Naive thymus-derived CD8-positive, alpha-beta T cell (primary cell): ENCODE data around the gene HOXA10. TPM values are rescaled to one million over a fixed set of nuclear protein-coding genes. Genes with fewer than 3 reads are reported as not detected.

ENCODE experiments used
- ATAC-seq, 2 donors: fragments of 150-1000 bp; cut with Tn5 transposase in 1 of 2; sonication (Bioruptor Pico), chemical (Tn5 transposase) in 1 of 2; 1 replicate in 1 of 2; 2 replicates in 1 of 2; pipeline ENCODE4 v1.10.0; 2021; ENCODE audit warnings: mild to moderate bottlenecking in 2 of 2, moderate library complexity in 2 of 2
- POLR2A ChIA-PET: fragments of 350-600 bp; sonication (Branson Sonifier 250); formaldehyde crosslinking; loops from one replicate; lab custom pipeline; 2021; ENCODE audit warnings: antibody characterized with exemption; lab: Charles Lee
- DNase-seq, 10 donors: peaks; one replicate each; pipeline versions ENCODE4 v3.0.0 to v3.0.0-alpha.2; 2020 to 2022
- H3K27ac Mint-ChIP-seq, 10 donors: one replicate each; pipeline ENCODE4 v1.8.0; 2020 to 2022; ENCODE audit warnings: mild to moderate bottlenecking in 10 of 10, mixed read lengths in 10 of 10, moderate library complexity in 4 of 10, inconsistent platforms in 1 of 10
- H3K27me3 Mint-ChIP-seq, 5 donors: one replicate each; pipeline ENCODE4 v1.8.0; 2021 to 2022; ENCODE audit warnings: mixed read lengths in 5 of 5
- H3K36me3 Mint-ChIP-seq, 3 donors: one replicate each; pipeline ENCODE4 v1.8.0; 2020 to 2022; ENCODE audit warnings: mixed read lengths in 3 of 3, mild to moderate bottlenecking in 2 of 3, inconsistent platforms in 1 of 3
- H3K4me1 Mint-ChIP-seq, 4 donors: one replicate each; pipeline ENCODE4 v1.8.0; 2021 to 2022; ENCODE audit warnings: mixed read lengths in 4 of 4
- H3K4me3 Mint-ChIP-seq, 10 donors: one replicate each; pipeline ENCODE4 v1.8.0; 2020 to 2022; ENCODE audit warnings: mild to moderate bottlenecking in 10 of 10, mixed read lengths in 10 of 10, moderate library complexity in 6 of 10, inconsistent platforms in 1 of 10
- H3K9me3 Mint-ChIP-seq, 9 donors: one replicate each; pipeline ENCODE4 v1.8.0; 2020 to 2022; ENCODE audit warnings: mixed read lengths in 9 of 9, mild to moderate bottlenecking in 3 of 9, inconsistent platforms in 1 of 9, moderate library complexity in 1 of 9
- polyA plus RNA-seq, 3 donors: library from polyadenylated mRNA; unstranded; fragments of 300-500 nt; fragmentation: Illumina TruSeq; gene quantifications; one replicate each; pipeline ENCODE4 v1.2.3, GENCODE V29; 2021
- total RNA-seq, 8 experiments: library from RNA in 2 of 8; stranded (reverse) in 2 of 8; gene quantifications; one replicate each; pipeline ENCODE4 v1.2.3 and lab custom pipeline; 2021 to 2026

The HOXA10 gene
- total and polyA plus RNA-seq, 5 experiments from 2014 or later = 0.19 TPM; not detected in 4

- Mint-ChIP-seq H3K4me3 (peak overlapping the region in 6 of 10 donors; percentile 29 to 48 (median 44)), H3K27me3 (peaks cover 28 to 75% (median 52%) of the 10 kb centered on the region in 5 donors)
- no peak for DNase-seq
These were observed 31.5 kb downstream of the HOXA10 start for GRCh38 chr7:27142580-27143022.

GRCh38 chr7:27141923-27142579 lies 32.1 kb downstream of the HOXA10 start:
- Mint-ChIP-seq H3K36me3 (no peaks in the 10 kb centered on the region), H3K4me1 (peaks cover 0 to 2% (median under 1%) of the 10 kb centered on the region in 4 donors), H3K27ac (peak overlapping the region in 1 of 10 donors; percentile 44), H3K9me3 (peaks cover 0 to 2% (median 0%) of the 10 kb centered on the region in 9 donors), H3K27me3 (peaks cover 27 to 75% (median 52%) of the 10 kb centered on the region in 5 donors), H3K4me3 (no peak overlapping the region)
- DNase-seq = no peak
- POLR2A ChIA-PET = no interaction called here
- no peak for ATAC-seq

More at GRCh38 chr7:27142580-27143022, 31.5 kb downstream of the HOXA10 start:
- ATAC-seq = no peak
- H3K36me3 Mint-ChIP-seq = no peaks in the 10 kb centered on the region
- peaks cover 0 to 7% (median 5%) of the 10 kb centered on the region in 4 donors for H3K4me1 Mint-ChIP-seq
- H3K27ac Mint-ChIP-seq = peak overlapping the region in 1 of 10 donors; percentile 44
- H3K9me3 Mint-ChIP-seq = peaks cover 0 to 2% (median 0%) of the 10 kb centered on the region in 9 donors
- POLR2A ChIA-PET = no interaction called here

GRCh38 chr7:27141137-27141922 lies 32.8 kb downstream of the HOXA10 start:
- Mint-ChIP-seq H3K36me3 (no peaks in the 10 kb centered on the region), H3K4me1 (no peaks in the 10 kb centered on the region), H3K27me3 (peaks cover 22 to 75% (median 47%) of the 10 kb centered on the region in 5 donors), H3K4me3 (no peak overlapping the region), H3K27ac (no peak overlapping the region), H3K9me3 (peaks cover 0 to 2% (median 0%) of the 10 kb centered on the region in 9 donors)
- DNase-seq (no peak), ATAC-seq (no peak)
- POLR2A ChIA-PET = no interaction called here

DNA sequence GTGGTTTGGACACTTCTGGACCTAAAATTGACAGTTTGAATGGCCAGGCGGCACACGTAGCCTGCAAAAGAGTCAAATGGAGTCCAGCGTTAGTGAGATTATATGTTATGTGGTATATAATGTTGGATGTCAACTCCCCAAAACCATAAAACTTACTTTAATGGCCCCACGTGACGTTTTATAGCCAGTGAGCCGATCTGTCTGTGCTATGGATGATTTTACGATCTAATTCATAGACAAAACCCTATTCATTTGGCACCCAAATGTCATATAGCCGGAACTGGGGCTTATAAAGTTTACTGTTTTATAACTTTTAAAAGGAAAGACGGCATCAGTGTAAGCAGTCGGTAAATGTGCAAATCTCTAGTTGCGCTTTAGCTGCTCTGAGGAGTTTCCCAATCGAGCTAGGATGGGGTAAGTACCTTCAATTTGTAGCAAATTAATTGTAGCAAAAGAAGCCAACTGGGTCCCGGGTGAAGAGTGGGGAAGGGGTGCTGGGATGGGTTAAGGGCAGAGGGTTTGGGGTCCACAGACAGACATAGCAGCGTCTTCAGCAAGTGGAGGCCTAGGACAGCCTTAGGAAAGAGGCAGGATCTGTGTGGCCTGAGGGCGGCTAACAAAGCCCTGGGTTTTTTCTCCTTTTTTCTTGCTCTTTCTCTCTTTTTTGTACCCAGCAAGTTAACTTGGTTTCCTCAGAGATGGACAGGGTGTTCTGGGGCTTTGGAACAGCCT lies 33.8 kb downstream of the HOXA10 start:
- peaks cover 0 to 2% (median 0%) of the 10 kb centered on the region in 9 donors for H3K9me3 Mint-ChIP-seq
- H3K27ac Mint-ChIP-seq = no peak overlapping the region
- DNase-seq (no peak), ATAC-seq (no peak)
- H3K4me3 Mint-ChIP-seq = no peak overlapping the region
- POLR2A ChIA-PET = no interaction called here
- peaks cover 24 to 73% (median 45%) of the 10 kb centered on the region in 5 donors for H3K27me3 Mint-ChIP-seq
- no peaks in the 10 kb centered on the region for H3K36me3 Mint-ChIP-seq
- H3K4me1 Mint-ChIP-seq = peaks cover 2 to 6% (median 5%) of the 10 kb centered on the region in 4 donors

DNA sequence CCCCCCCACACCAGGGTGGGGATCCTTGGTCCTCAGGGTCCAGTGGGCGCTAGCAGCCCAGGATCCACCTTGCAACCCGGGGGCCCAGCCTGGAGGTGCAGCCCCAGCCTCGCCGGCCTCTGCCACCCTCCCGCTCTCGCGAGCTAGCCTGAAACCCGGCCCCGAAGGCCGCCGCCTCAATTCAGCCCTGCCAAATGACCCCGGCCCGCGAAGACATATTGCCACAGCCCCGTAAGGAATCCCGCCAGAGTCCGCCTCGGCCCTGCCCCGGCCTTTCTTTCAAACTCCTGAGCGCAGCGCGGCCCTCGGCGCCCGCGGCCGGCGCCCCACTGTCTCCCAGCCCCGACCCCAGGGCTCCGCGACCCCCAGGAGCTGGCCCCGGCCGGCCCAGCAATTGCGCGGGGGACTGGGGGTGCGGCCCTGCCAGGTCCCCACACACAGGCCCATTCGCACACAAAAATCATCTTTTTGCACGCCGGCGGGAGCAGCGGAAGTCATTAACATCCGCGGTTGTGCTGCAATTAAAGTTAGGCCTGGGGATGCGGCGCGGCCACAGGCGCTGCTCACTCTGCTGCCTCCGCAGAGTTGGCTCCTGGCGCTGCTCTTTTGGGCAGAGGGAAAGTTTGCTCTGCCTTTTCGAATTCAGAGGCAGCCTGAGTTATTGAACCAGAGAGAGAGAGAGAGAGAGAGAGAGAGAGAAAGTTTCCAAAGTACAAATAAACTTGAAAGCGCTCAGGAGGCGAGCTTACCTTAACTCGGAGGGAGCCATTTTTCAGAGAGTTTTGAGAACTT lies 34.6 kb downstream of the HOXA10 start:
- peaks cover 0 to 2% (median 0%) of the 10 kb centered on the region in 9 donors for H3K9me3 Mint-ChIP-seq
- ATAC-seq (no peak), DNase-seq (no peak)
- H3K4me3 Mint-ChIP-seq = no peak overlapping the region
- POLR2A ChIA-PET = no interaction called here
- peaks cover 2 to 11% (median 8%) of the 10 kb centered on the region in 4 donors for H3K4me1 Mint-ChIP-seq
- H3K36me3 Mint-ChIP-seq = no peaks in the 10 kb centered on the region
- peaks cover 24 to 75% (median 45%) of the 10 kb centered on the region in 5 donors for H3K27me3 Mint-ChIP-seq
- no peak overlapping the region for H3K27ac Mint-ChIP-seq

DNA sequence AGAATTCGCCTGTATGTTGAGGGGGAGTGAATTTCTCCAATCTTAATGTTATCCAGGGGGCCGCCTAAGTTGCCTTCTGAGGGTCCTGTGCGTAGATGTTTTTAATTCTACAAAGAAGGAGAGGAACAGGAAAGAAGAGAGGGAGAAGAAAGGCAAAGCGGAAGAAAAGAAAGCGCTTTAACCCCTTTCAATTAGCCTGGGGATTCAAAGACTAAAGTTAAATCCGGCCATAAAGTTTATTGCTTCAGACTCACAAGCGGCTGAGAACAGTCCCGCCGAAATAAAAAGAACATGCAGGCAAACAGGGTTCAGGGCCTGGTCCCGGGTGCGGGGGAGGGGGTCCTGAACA lies 35.2 kb downstream of the HOXA10 start:
- H3K4me3 Mint-ChIP-seq = no peak overlapping the region
- no peaks in the 10 kb centered on the region for H3K36me3 Mint-ChIP-seq
- peaks cover 2 to 13% (median 8%) of the 10 kb centered on the region in 4 donors for H3K4me1 Mint-ChIP-seq
- peaks cover 0 to 2% (median 0%) of the 10 kb centered on the region in 9 donors for H3K9me3 Mint-ChIP-seq
- ATAC-seq (no peak), DNase-seq (no peak)
- POLR2A ChIA-PET = no interaction called here
- peaks cover 28 to 81% (median 49%) of the 10 kb centered on the region in 5 donors for H3K27me3 Mint-ChIP-seq
- no peak overlapping the region for H3K27ac Mint-ChIP-seq

GRCh38 chr7:27138472-27138871 lies 35.6 kb downstream of the HOXA10 start:
- ATAC-seq (no peak), DNase-seq (no peak)
- no peak overlapping the region for H3K4me3 Mint-ChIP-seq
- H3K9me3 Mint-ChIP-seq = peaks cover 0 to 2% (median 0%) of the 10 kb centered on the region in 9 donors
- no peaks in the 10 kb centered on the region for H3K36me3 Mint-ChIP-seq
- POLR2A ChIA-PET = no interaction called here
- H3K27me3 Mint-ChIP-seq = peaks cover 28 to 85% (median 51%) of the 10 kb centered on the region in 5 donors
- H3K4me1 Mint-ChIP-seq = peaks cover 2 to 13% (median 8%) of the 10 kb centered on the region in 4 donors
- no peak overlapping the region for H3K27ac Mint-ChIP-seq

DNA sequence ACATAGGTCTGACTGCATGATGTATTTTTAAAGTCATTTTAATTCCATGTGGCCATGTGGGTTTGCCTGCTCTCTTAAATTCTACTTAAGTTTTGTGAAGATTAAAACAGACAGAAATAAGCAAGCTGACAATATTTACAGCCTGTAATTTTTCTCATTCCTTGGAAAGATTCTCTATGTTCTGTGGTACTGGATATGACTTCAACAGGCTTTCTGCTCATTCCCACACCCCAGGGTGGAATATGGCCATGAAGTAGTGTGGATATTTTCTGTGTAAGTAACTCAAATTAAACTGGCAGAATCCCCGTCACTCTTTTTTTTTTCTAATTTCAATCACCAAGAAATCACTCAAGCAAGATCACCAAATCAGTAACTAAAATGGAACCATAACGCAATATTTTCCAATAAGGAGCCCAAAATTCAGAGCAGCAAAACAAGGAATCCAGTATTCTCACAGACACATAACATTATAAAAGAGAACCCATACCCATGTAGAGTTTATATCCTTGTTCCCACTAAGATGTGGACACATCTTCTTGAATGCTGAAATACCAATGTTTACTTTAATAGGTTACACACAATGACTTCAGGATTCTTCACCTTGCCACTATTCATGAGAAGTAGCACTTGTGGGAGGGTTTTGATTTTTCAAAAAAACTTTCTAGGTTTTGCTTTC lies 36.3 kb downstream of the HOXA10 start:
- Mint-ChIP-seq H3K27ac (no peak overlapping the region), H3K27me3 (peaks cover 28 to 89% (median 54%) of the 10 kb centered on the region in 5 donors), H3K36me3 (no peaks in the 10 kb centered on the region), H3K4me3 (no peak overlapping the region), H3K4me1 (peaks cover 2 to 13% (median 8%) of the 10 kb centered on the region in 4 donors), H3K9me3 (peaks cover 0 to 2% (median 0%) of the 10 kb centered on the region in 9 donors)
- POLR2A ChIA-PET = no interaction called here
- no peak for ATAC-seq
- no peak for DNase-seq

GRCh38 chr7:27134392-27134791 lies 39.7 kb downstream of the HOXA10 start:
- ATAC-seq (no peak), DNase-seq (no peak)
- Mint-ChIP-seq H3K36me3 (no peaks in the 10 kb centered on the region), H3K27me3 (peaks cover 25 to 73% (median 43%) of the 10 kb centered on the region in 5 donors), H3K4me1 (peaks cover 2 to 18% (median 10%) of the 10 kb centered on the region in 4 donors), H3K9me3 (no peaks in the 10 kb centered on the region), H3K4me3 (no peak overlapping the region), H3K27ac (no peak overlapping the region)
- POLR2A ChIA-PET = no interaction called here

GRCh38 chr7:27133409-27134231 lies 40.5 kb downstream of the HOXA10 start:
- ATAC-seq = no peak
- no peaks in the 10 kb centered on the region for H3K36me3 Mint-ChIP-seq
- peaks cover 25 to 75% (median 46%) of the 10 kb centered on the region in 5 donors for H3K27me3 Mint-ChIP-seq
- DNase-seq = no peak
- no peaks in the 10 kb centered on the region for H3K9me3 Mint-ChIP-seq
- POLR2A ChIA-PET = no interaction called here
- H3K4me3 Mint-ChIP-seq = no peak overlapping the region
- H3K27ac Mint-ChIP-seq = no peak overlapping the region
- H3K4me1 Mint-ChIP-seq = peaks cover 2 to 18% (median 10%) of the 10 kb centered on the region in 4 donors

GRCh38 chr7:27132978-27133377 lies 41.1 kb downstream of the HOXA10 start:
- H3K36me3 Mint-ChIP-seq = no peaks in the 10 kb centered on the region
- ATAC-seq = no peak
- peaks cover 23 to 75% (median 40%) of the 10 kb centered on the region in 5 donors for H3K27me3 Mint-ChIP-seq
- no peak for DNase-seq
- peaks cover 2 to 18% (median 10%) of the 10 kb centered on the region in 4 donors for H3K4me1 Mint-ChIP-seq
- POLR2A ChIA-PET = no interaction called here
- H3K27ac Mint-ChIP-seq = no peak overlapping the region
- no peaks in the 10 kb centered on the region for H3K9me3 Mint-ChIP-seq
- H3K4me3 Mint-ChIP-seq = no peak overlapping the region
